Thymus (tissue), 11 donors: ENCODE data around the gene RPS6KL1. TPM values are rescaled to one million over a fixed set of nuclear protein-coding genes. Genes with fewer than 3 reads are reported as not detected.
"Not testable (repeated sequence)": the region's sequence is repeated elsewhere in the genome, so short reads cannot be mapped to it uniquely, and the experiment has no call there.

Source experiments
- DNase-seq, 9 donors: peaks; one replicate each; pipeline ENCODE4 v3.0.0-alpha.2; 2013; ENCODE audit warnings: low spot score in 9 of 9, low read depth in 6 of 9, missing footprints in 1 of 9
- H3K27ac ChIP-seq, 2 donors: one replicate each; pipeline ENCODE4 v1.5.1; 2013; ENCODE audit warnings: control low read depth in 1 of 2, low read depth in 1 of 2, low read length in 1 of 2, mild to moderate bottlenecking in 1 of 2, moderate library complexity in 1 of 2
- H3K27me3 ChIP-seq, 2 donors: one replicate each; pipeline ENCODE4 v1.5.1; 2013; ENCODE audit warnings: low read length in 1 of 2; ENCODE audit not compliant: control insufficient read depth in 2 of 2, insufficient read depth in 1 of 2
- H3K36me3 ChIP-seq, 2 donors: one replicate each; pipeline ENCODE4 v1.5.1; 2013; ENCODE audit warnings: low read length in 1 of 2, mild to moderate bottlenecking in 1 of 2, moderate library complexity in 1 of 2; ENCODE audit not compliant: control insufficient read depth in 2 of 2, insufficient read depth in 2 of 2
- H3K4me1 ChIP-seq, 2 donors: one replicate each; pipeline ENCODE4 v1.5.1; 2013; ENCODE audit warnings: low read length in 2 of 2; ENCODE audit not compliant: control insufficient read depth in 2 of 2, insufficient read depth in 2 of 2
- H3K4me3 ChIP-seq, 2 donors: one replicate each; pipeline ENCODE4 v1.5.1; 2013; ENCODE audit warnings: low read length in 2 of 2, control low read depth in 1 of 2, mild to moderate bottlenecking in 1 of 2
- H3K9me3 ChIP-seq, 2 donors: one replicate each; pipeline ENCODE4 v1.5.1; 2013; ENCODE audit warnings: low read length in 1 of 2, mild to moderate bottlenecking in 1 of 2; ENCODE audit not compliant: control insufficient read depth in 2 of 2, insufficient read depth in 1 of 2
- WGBS: extraction: QIAGEN DNeasy Blood & Tissue Kit; methylation state at CpG from one replicate; pipeline ENCODE4 v1.1.7; 2013; 5-methylcytosine and 5-hydroxymethylcytosine counted together
- polyA plus RNA-seq: library from polyadenylated mRNA; stranded (reverse); fragments of 200-250 nt; gene quantifications from one replicate; pipeline ENCODE4 v1.2.3, GENCODE V29; 2013
- total RNA-seq: library from RNA; stranded (reverse); fragments of 120-200 nt; gene quantifications from one replicate; pipeline ENCODE4 v1.2.4, GENCODE V29; 2013
- donor health status: healthy.

RPS6KL1 gene
- total and polyA plus RNA-seq, 2 donors: 0.91 to 3.4 TPM

DNA sequence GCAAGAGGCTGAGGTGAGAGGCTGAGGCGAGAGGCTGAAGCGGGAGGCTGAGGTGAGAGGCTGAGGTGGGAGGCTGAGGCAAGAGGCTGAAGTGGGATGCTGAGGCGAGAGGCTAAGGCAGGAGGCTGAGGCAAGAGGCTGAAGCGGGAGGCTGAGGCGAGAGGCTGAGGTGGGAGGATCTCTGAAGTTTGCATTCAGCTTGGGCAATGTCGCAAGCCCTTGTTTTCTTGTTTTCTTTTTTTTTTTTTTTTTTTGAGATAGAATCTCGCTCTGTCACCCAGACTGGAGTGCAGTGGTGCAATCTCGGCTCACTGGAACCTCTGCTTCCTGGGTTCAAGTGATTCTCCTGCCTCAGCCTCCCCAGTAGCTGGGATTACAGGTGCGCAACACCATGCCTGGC is 8.7 kb upstream of the RPS6KL1 start:
- H3K4me1 ChIP-seq: peaks cover 0 to 18% of the 10 kb centered on the region in 2 donors
- not testable (repeated sequence) for H3K27ac ChIP-seq, H3K27me3 ChIP-seq, H3K4me3 ChIP-seq, H3K36me3 ChIP-seq, DNase-seq, H3K9me3 ChIP-seq
- 91% methylated on average over 9 of the region's 9 CpGs for WGBS

DNA sequence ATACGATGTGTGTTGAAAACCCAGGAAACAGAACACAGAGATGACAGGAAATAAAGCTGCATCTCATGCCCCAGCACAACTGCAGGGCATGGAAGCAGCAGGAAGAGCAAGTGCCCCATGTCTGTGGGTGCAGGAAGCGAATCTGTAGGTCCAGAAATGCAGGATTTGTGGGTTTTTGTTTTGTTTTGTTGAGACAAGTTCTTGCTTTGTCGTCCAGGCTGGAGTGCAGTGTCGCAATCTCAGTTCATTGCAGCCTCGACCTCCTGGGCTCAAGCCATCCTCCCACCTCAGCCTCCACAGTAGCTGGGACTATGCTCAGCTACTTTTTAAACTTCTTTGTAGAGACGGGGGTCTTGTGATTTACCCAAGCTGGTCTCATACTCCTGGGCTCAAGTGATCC is 6.2 kb upstream of the RPS6KL1 start:
- Histone ChIP-seq H3K27ac (no peak overlapping the region), H3K9me3 (no peaks in the 10 kb centered on the region), H3K4me1 (peaks cover 0 to 8% of the 10 kb centered on the region in 2 donors), H3K36me3 (no peaks in the 10 kb centered on the region), H3K4me3 (no peak overlapping the region), H3K27me3 (no peaks in the 10 kb centered on the region)
- 80% methylated on average over 6 of the region's 6 CpGs for WGBS
- DNase-seq: no peak

DNA sequence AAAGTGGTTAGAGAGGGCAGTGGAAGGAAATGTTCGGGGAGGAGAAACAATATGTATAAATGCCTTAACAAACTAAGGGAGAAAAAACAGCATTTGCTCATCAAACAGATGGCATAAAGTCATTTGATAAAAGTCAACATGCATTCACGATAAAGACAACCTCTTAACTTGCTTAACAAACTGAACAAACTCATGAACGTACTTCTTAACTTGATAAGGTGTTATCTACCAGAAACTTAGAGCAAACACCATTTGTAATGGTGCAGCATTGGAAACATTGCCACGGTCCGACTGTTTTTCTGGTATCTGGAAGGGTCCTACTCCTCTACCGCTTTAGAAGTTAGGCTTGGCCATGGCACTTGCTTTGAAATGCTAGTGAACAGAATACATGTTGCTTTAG is 4.2 kb upstream of the RPS6KL1 start:
- H3K4me1 ChIP-seq: peaks cover 0 to 12% of the 10 kb centered on the region in 2 donors
- no peaks in the 10 kb centered on the region for H3K9me3 ChIP-seq
- H3K4me3 ChIP-seq: no peak overlapping the region
- peaks cover 0 to 8% of the 10 kb centered on the region in 2 donors for H3K27me3 ChIP-seq
- no peak for DNase-seq
- 95% methylated on average over 6 of the region's 6 CpGs for WGBS
- H3K36me3 ChIP-seq: no peaks in the 10 kb centered on the region
- no peak overlapping the region for H3K27ac ChIP-seq

DNA sequence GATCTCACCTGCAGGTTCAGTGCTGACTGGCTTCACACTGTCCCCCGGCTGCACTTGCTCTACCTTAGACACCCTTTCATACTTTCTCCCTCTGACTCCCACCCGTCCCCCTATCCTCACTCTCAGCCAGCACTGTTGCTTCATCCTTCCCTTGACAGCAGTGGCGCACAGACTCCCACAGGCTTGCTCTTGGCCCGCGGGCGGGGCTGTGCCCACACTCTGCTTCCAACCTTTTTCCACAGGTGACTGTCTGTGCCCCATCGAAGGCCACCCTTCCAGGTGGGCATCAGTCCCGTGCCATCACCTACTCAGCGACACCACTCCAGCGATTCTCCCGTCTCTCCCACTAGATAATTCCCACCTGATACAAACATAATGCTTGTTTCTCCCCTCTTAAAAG is 1.0 kb upstream of the RPS6KL1 start:
- H3K4me3 ChIP-seq: no peak overlapping the region
- DNase-seq: no peak
- 95% methylated on average over 11 of the region's 11 CpGs for WGBS
- no peaks in the 10 kb centered on the region for H3K36me3 ChIP-seq
- H3K9me3 ChIP-seq: no peaks in the 10 kb centered on the region
- H3K4me1 ChIP-seq: peaks cover 0 to 10% of the 10 kb centered on the region in 2 donors
- H3K27me3 ChIP-seq: peaks cover 0 to 8% of the 10 kb centered on the region in 2 donors
- no peak overlapping the region for H3K27ac ChIP-seq

DNA sequence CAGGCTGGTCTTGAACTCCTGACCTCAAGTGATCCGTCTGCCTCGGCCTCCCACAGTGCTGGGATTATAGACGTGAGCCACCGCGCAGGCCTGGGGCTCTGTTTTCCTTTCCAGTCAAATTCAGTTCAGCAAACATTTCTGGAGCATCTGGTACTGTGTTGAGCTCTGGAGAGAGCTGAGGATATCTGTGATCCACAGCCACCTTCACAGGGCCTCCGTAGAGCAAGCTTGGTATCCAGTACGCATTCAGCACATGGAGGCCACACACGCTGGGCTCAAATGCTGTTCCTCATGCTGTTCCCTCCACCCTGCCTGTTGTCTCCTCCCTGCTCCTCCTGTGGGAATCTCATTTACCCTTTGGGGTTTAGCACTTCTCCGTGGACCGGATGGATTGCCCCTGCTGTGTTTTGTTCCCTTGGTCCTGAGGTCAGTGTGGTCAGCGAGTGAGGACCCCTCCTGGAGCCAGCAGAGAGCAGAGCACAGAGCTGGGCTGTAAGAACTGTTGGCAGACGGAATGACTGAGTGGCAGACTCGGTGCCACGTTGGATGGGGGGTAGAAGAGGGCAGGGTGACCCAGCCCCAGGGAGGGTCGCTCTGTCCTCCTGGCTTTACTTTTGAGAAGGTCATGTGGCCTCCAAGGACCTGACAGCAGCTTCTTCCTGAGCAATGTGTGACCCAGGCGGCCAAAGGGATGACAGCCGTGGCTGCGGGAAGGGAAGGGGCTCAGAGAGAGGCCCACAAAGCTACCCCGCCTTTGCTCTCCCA is 891 bp downstream of the RPS6KL1 start:
- H3K27ac ChIP-seq: no peak overlapping the region
- no peaks in the 10 kb centered on the region for H3K9me3 ChIP-seq
- no peaks in the 10 kb centered on the region for H3K36me3 ChIP-seq
- H3K4me1 ChIP-seq: peaks cover 0 to 19% of the 10 kb centered on the region in 2 donors
- DNase-seq: no peak
- peaks cover 0 to 8% of the 10 kb centered on the region in 2 donors for H3K27me3 ChIP-seq
- peak overlapping the region in 1 of 2 donors; percentile 49 for H3K4me3 ChIP-seq
- WGBS: 94% methylated on average over 19 of the region's 19 CpGs

DNA sequence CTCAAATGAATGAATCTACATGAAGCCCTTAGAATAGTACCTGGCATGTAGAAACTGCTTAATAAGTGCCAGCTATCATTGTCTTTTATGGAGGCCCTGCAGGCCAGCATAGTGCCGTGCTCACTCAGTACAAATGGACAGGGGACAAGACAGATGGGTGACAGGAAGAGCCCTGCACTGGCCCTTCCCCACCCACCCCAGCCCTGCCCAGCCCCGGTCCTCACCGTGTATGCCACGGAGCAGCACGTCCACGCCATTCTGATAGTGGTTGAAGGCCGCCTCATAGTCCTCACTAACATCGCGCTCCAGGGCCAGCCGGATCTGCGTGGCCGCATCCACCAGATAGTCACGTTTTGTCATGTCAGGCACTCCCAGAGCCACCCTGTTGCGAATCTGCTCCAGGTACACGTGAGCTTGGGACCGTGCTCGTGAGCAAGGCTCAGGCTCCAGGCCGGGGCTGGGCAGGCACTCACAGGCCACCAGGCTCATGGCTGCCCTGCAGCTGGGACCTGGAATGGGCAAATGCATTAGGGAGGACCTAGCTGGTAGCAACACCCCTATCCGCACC is 1.9 kb downstream of the RPS6KL1 start:
- 96% methylated on average over 19 of the region's 19 CpGs for WGBS
- H3K27me3 ChIP-seq: peaks cover 0 to 8% of the 10 kb centered on the region in 2 donors
- peaks cover 0 to 24% of the 10 kb centered on the region in 2 donors for H3K4me1 ChIP-seq
- no peak overlapping the region for H3K4me3 ChIP-seq
- no peaks in the 10 kb centered on the region for H3K36me3 ChIP-seq
- no peak for DNase-seq
- H3K27ac ChIP-seq: no peak overlapping the region
- H3K9me3 ChIP-seq: no peaks in the 10 kb centered on the region

DNA sequence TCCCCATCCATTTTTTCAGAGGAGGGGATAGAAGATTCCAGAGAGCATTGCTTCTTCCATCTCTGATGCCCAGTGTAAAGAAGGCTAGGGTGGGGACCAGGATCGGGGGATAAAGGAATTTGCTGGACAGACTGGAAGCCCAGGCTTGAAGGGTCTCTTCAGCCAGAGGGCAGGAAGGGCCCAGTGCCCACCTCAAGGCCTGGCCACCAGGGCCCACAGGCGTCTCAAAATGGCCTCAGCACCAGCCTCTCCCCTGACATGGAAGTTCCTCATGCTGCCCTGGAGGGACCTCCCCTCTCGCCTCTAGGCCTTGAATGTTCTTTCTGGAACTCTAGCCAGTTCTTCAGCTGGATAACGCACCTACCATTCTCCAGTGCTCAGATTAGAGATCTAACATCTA is 2.8 kb downstream of the RPS6KL1 start:
- H3K36me3 ChIP-seq: no peaks in the 10 kb centered on the region
- DNase-seq: no peak
- H3K4me3 ChIP-seq: no peak overlapping the region
- no peaks in the 10 kb centered on the region for H3K9me3 ChIP-seq
- no peak overlapping the region for H3K27ac ChIP-seq
- peaks cover 0 to 8% of the 10 kb centered on the region in 2 donors for H3K27me3 ChIP-seq
- WGBS: 98% methylated on average over 4 of the region's 4 CpGs
- H3K4me1 ChIP-seq: peaks cover 0 to 27% of the 10 kb centered on the region in 2 donors

DNA sequence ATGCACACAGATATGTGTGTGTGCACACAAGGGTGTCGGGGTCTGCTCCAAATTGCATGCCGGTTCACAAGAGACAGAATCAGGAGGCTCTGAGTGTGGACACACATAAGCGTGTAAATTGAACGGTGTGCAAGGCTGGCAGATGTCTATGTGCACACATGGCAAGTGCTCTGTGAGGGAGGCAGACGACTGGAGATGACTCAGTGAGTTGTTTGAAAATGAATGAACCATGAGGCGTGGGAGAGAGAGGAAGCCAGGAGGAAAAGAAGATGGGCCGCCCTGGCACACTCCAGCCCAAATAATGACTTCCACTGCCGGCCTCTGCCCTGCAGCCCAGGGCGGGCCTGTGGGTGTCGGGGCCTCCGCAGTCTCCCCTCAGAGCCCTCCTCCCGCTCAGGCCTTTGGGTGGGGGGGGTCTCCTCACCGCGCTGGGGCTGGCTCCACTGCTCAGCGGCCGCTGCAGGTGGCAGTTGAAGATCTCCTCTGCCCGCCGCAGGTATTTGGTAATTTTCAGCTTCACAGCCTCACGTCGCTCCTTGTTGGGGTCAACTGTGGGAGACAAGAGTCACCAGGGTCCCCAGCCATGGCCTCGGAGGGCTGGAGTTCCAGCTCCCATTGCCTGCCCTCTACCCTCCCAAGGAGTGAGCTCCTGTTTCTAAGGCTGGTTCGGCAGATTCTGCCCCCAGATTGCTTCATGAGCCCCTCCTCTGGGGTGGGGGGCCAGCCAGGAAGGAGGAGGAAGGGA is 3.5 kb downstream of the RPS6KL1 start:
- 94% methylated on average over 22 of the region's 22 CpGs for WGBS
- no peak for DNase-seq
- Histone ChIP-seq H3K27ac (no peak overlapping the region), H3K36me3 (no peaks in the 10 kb centered on the region), H3K4me1 (peaks cover 0 to 27% of the 10 kb centered on the region in 2 donors), H3K27me3 (peaks cover 0 to 8% of the 10 kb centered on the region in 2 donors), H3K4me3 (no peak overlapping the region), H3K9me3 (no peaks in the 10 kb centered on the region)

DNA sequence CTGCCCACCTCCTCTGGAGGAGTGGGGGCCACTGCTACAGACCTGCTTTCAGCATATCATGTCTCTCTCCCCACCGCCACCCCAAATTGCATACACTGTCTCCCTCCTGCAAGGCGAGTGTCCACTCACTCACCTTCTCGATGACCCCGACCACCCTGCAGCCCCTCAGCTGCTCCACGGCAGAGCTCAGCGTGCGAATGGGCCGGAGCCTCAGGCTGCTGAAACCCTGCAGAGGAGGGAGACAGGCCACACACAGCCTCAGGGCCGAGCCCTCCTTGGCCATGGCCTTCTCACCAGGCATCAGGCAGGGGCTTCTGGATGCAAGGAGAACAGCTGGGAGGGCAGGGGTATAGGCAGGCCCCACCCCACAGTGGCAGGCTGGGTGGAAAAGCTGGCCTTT is 4.7 kb downstream of the RPS6KL1 start:
- WGBS: 97% methylated on average over 9 of the region's 9 CpGs
- no peaks in the 10 kb centered on the region for H3K36me3 ChIP-seq
- no peaks in the 10 kb centered on the region for H3K9me3 ChIP-seq
- peaks cover 0 to 36% of the 10 kb centered on the region in 2 donors for H3K4me1 ChIP-seq
- H3K27me3 ChIP-seq: peaks cover 0 to 6% of the 10 kb centered on the region in 2 donors
- no peak for DNase-seq
- no peak overlapping the region for H3K27ac ChIP-seq
- no peak overlapping the region for H3K4me3 ChIP-seq
